CD4-positive, alpha-beta T cell treated with Interleukin-6 for 4 hours (primary cell): ENCODE results near the gene TMX2.

Source experiments
- DNase-seq: peaks from one replicate; pipeline ENCODE4 v3.0.0-alpha.2; 2020; ENCODE audit warnings: mixed read lengths

The TMX2 gene

GRCh38 chr11:57771365-57771764 lies 59.0 kb downstream of the TMX2 start:
- DNase-seq: no peak

GRCh38 chr11:57772562-57772961 lies 60.2 kb downstream of the TMX2 start:
- DNase-seq: no peak

GRCh38 chr11:57773026-57773598 lies 60.7 kb downstream of the TMX2 start:
- DNase-seq: no peak

- no peak for DNase-seq
Observed at GRCh38 chr11:57775491-57775890, 63.1 kb downstream of the TMX2 start.

GRCh38 chr11:57776031-57776521 lies 63.7 kb downstream of the TMX2 start:
- DNase-seq: no peak

GRCh38 chr11:57776577-57777210 lies 64.3 kb downstream of the TMX2 start:
- DNase-seq: no peak

GRCh38 chr11:57777969-57778317 lies 65.5 kb downstream of the TMX2 start:
- no peak for DNase-seq

- DNase-seq: no peak
Observed at GRCh38 chr11:57778318-57779037, 66.1 kb downstream of the TMX2 start.

GRCh38 chr11:57779276-57779675 lies 66.9 kb downstream of the TMX2 start:
- DNase-seq: no peak

GRCh38 chr11:57781529-57781943 lies 69.1 kb downstream of the TMX2 start:
- DNase-seq: no peak

- no peak for DNase-seq
Observed at GRCh38 chr11:57785072-57785471, 72.7 kb downstream of the TMX2 start.

- no peak for DNase-seq
Observed at GRCh38 chr11:57786436-57786835, 74.0 kb downstream of the TMX2 start.

- no peak for DNase-seq
Observed at GRCh38 chr11:57787006-57787604, 74.7 kb downstream of the TMX2 start.

- no peak for DNase-seq
Observed at GRCh38 chr11:57787920-57788702, 75.7 kb downstream of the TMX2 start.

GRCh38 chr11:57788703-57789088 lies 76.3 kb downstream of the TMX2 start:
- no peak for DNase-seq
